ENCODE data around the gene EVX2.

EVX2 gene

GRCh38 chr2:176130147-176130956, 46.6 kb upstream of the EVX2 start (continued):
- TF ChIP-seq BCL11A (tag by site-specific recombination; IDR thresholded peaks at IDR 0.05; ENCODE audit: low read depth) = peak; percentile 33; the same call in 1 of the 2 replicates
- peak; percentile 53; the same call in 1 of the 2 replicates for TF ChIP-seq ZNF660 (tag by site-specific recombination; IDR thresholded peaks at IDR 0.05)
- TF ChIP-seq ZXDB (tag by site-specific recombination; IDR thresholded peaks at IDR 0.05) = peak; percentile 81
- no peak for TF ChIP-seq ZNF146 (tag by site-specific recombination; IDR thresholded peaks at IDR 0.05)
- no peak for TF ChIP-seq ZBTB49 (tag by site-specific recombination; IDR thresholded peaks at IDR 0.05; ENCODE audit: low read depth)
- no peak for TF ChIP-seq ZNF776 (tag by site-specific recombination; IDR thresholded peaks at IDR 0.05; ENCODE audit: borderline replicate concordance)
- TF ChIP-seq ZNF692 (tag by site-specific recombination; IDR thresholded peaks at IDR 0.05) = no peak; the same call in 1 of the 2 replicates
- no peak for TF ChIP-seq YY2 (tag by site-specific recombination; IDR thresholded peaks at IDR 0.05)
- TF ChIP-seq GLI4 (tag by site-specific recombination; IDR thresholded peaks at IDR 0.05) = no peak
- peak; percentile 71 for TF ChIP-seq ZBTB17 (tag by site-specific recombination; IDR thresholded peaks at IDR 0.05)
- peak; percentile 84 for TF ChIP-seq PRDM4 (tag by site-specific recombination; IDR thresholded peaks at IDR 0.05)
- no peak for TF ChIP-seq ZNF558 (tag by site-specific recombination; IDR thresholded peaks at IDR 0.05)
- TF ChIP-seq WT1 (tag by site-specific recombination; IDR thresholded peaks at IDR 0.05) = peak; percentile 56; the same call in 1 of the 2 replicates
- TF ChIP-seq RBAK (tag by site-specific recombination; IDR thresholded peaks at IDR 0.05) = no peak
- no peak for TF ChIP-seq ZNF518A (tag by site-specific recombination; conservative IDR thresholded peaks at IDR 0.05; ENCODE audit: low read depth)
- no peak for TF ChIP-seq ZNF239 (tag by site-specific recombination; IDR thresholded peaks at IDR 0.05)
- TF ChIP-seq ZNF248 (tag by site-specific recombination; IDR thresholded peaks at IDR 0.05) = no peak
- no peak for TF ChIP-seq ZBTB6 (tag by site-specific recombination; IDR thresholded peaks at IDR 0.05)
- TF ChIP-seq ZNF768 (tag by site-specific recombination; IDR thresholded peaks at IDR 0.05) = no peak
- peak; percentile 41 for TF ChIP-seq SP2 (tag by site-specific recombination; IDR thresholded peaks at IDR 0.05)
- TF ChIP-seq CTCF (tag by site-specific recombination; IDR thresholded peaks at IDR 0.05) = no peak
- TF ChIP-seq ZBTB20 (tag by site-specific recombination; IDR thresholded peaks at IDR 0.05) = peak; percentile 55; the same call in 1 of the 2 replicates
- no peak for TF ChIP-seq HOXA7 (CRISPR knock-in tag; IDR thresholded peaks at IDR 0.05; ENCODE audit: borderline replicate concordance)
